GM20000 (cell line): ENCODE results near the gene TIAM1.

Experiments used
- DNase-seq: peaks from one replicate; pipeline ENCODE4 v3.0.0; 2012; ENCODE audit warnings: low spot score
- CTCF ChIP-seq: IDR thresholded peaks from 2 replicates; pipeline ENCODE4 v1.5.1; 2012; ENCODE audit warnings: mild to moderate bottlenecking, control low read depth; ENCODE audit errors: extremely low read depth, missing control alignments

Gene TIAM1

GRCh38 chr21:31276663-31277062 is 67.4 kb downstream of the TIAM1 start:
- TF ChIP-seq CTCF: no peak

GRCh38 chr21:31275901-31276300 is 68.2 kb downstream of the TIAM1 start:
- no peak for TF ChIP-seq CTCF
- no peak for DNase-seq

More at GRCh38 chr21:31276663-31277062, 67.4 kb downstream of the TIAM1 start:
- no peak for DNase-seq

- DNase-seq: no peak
- TF ChIP-seq CTCF: no peak
Observed at GRCh38 chr21:31273278-31273677, 70.8 kb downstream of the TIAM1 start.

- no peak for DNase-seq
- no peak for TF ChIP-seq CTCF
Observed at GRCh38 chr21:31268090-31268489, 76.0 kb downstream of the TIAM1 start.

- DNase-seq: no peak
- no peak for TF ChIP-seq CTCF
Observed at GRCh38 chr21:31267644-31268043, 76.4 kb downstream of the TIAM1 start.

GRCh38 chr21:31266241-31266640 is 77.8 kb downstream of the TIAM1 start:
- DNase-seq: no peak

GRCh38 chr21:31265366-31266013 is 78.6 kb downstream of the TIAM1 start:
- TF ChIP-seq CTCF: no peak
- DNase-seq: no peak

More at GRCh38 chr21:31266241-31266640, 77.8 kb downstream of the TIAM1 start:
- TF ChIP-seq CTCF: no peak
